ENCODE data around the gene VAV3. TPM values are rescaled to one million over a fixed set of nuclear protein-coding genes. Genes with fewer than 3 reads are reported as not detected.

Gene VAV3
- total and polyA plus RNA-seq, 2 of the 13 experiments (the other 11 are each of a cell fraction or from before 2014, with no cell fraction given): 15.9 to 29.8 TPM

- TF ChIP-seq RXRB (CRISPR knock-in tag; IDR thresholded peaks at IDR 0.05; ENCODE audit: borderline replicate concordance) (no peak), ZFAT (CRISPR knock-in tag; conservative IDR thresholded peaks at IDR 0.05) (no peak)
These were observed 50.7 kb downstream of the VAV3 start (continued) for GRCh38 chr1:107914119-107914765.

GRCh38 chr1:107912656-107913055 is 52.3 kb downstream of the VAV3 start:
- Histone ChIP-seq H3K27ac (ENCODE audit: extremely low read length, insufficient read depth, low read length) (no peak overlapping the region), H3K79me2 (ENCODE audit: insufficient read depth, low read length) (no peaks in the 10 kb centered on the region), H2AFZ (ENCODE audit: low read length) (no peak overlapping the region), H4K20me1 (ENCODE audit: insufficient read depth, low read length) (no peaks in the 10 kb centered on the region), H3K36me3 (replicated peaks in 1 of 2; ENCODE audit: control insufficient read depth in 1 of 2, insufficient read depth in 2 of 2, low read length in 2 of 2) (no peaks in the 10 kb centered on the region), H3K9ac (ENCODE audit: insufficient read depth, low read depth, low read length) (no peak overlapping the region), H3K4me3 (replicated peaks in 1 of 3; ENCODE audit: insufficient read depth in 1 of 3, low read depth in 2 of 3, low read length in 3 of 3) (no peak overlapping the region), H3K4me1 (ENCODE audit: insufficient read depth, low read length) (no peaks in the 10 kb centered on the region), H3K27me3 (ENCODE audit: control insufficient read depth in 1 of 2, insufficient read depth in 2 of 2, low read length in 2 of 2) (no peaks in the 10 kb centered on the region), H3K9me3 (ENCODE audit: low read length) (no peaks in the 10 kb centered on the region), H3K4me2 (ENCODE audit: low read depth, low read length) (no peak overlapping the region)
- no peak for ATAC-seq
- intact Hi-C loops (cut with micrococcal nuclease; ENCODE audit: unreplicated experiment) (no loop called here), in situ Hi-C loops (cut with HindIII; ENCODE audit: extremely low pct_ligation_motif_present, low pct_unique_long_range_greater_than_20kb) (no loop called here)
- CTCF ChIA-PET (ENCODE audit: low intra/inter-chr PET ratio, low total read pairs): no interaction called here
- WGBS (ENCODE audit: low lambda C conversion rate): 0% methylated on average over 1 of the region's 1 CpG
- POLR2A ChIA-PET: no interaction called here
- no TSS peak for BruUV-seq (replicated peaks)
- no peak for FAIRE-seq
- no peak for TF ChIP-seq ZNF510 (CRISPR knock-in tag; IDR thresholded peaks at IDR 0.05; ENCODE audit: low read depth)
- no peak for TF ChIP-seq HNRNPH1 (optimal IDR thresholded peaks at IDR 0.05; ENCODE audit: low read depth, low read length)
- no peak for TF ChIP-seq ZFYVE20 (CRISPR knock-in tag; IDR thresholded peaks at IDR 0.05; ENCODE audit: borderline replicate concordance, low read depth)
- TF ChIP-seq PAF1 (CRISPR knock-in tag; IDR thresholded peaks at IDR 0.05): no peak
- no peak for TF ChIP-seq ZNF343 (CRISPR knock-in tag; IDR thresholded peaks at IDR 0.05)
- TF ChIP-seq, protein P1, sequence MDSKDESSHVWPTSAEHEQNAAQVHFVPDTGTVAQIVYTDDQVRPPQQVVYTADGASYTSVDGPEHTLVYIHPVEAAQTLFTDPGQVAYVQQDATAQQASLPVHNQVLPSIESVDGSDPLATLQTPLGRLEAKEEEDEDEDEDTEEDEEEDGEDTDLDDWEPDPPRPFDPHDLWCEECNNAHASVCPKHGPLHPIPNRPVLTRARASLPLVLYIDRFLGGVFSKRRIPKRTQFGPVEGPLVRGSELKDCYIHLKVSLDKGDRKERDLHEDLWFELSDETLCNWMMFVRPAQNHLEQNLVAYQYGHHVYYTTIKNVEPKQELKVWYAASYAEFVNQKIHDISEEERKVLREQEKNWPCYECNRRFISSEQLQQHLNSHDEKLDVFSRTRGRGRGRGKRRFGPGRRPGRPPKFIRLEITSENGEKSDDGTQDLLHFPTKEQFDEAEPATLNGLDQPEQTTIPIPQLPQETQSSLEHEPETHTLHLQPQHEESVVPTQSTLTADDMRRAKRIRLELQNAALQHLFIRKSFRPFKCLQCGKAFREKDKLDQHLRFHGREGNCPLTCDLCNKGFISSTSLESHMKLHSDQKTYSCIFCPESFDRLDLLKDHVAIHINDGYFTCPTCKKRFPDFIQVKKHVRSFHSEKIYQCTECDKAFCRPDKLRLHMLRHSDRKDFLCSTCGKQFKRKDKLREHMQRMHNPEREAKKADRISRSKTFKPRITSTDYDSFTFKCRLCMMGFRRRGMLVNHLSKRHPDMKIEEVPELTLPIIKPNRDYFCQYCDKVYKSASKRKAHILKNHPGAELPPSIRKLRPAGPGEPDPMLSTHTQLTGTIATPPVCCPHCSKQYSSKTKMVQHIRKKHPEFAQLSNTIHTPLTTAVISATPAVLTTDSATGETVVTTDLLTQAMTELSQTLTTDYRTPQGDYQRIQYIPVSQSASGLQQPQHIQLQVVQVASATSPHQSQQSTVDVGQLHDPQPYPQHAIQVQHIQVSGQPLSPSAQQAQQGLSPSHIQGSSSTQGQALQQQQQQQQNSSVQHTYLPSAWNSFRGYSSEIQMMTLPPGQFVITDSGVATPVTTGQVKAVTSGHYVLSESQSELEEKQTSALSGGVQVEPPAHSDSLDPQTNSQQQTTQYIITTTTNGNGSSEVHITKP (CRISPR knock-in tag; IDR thresholded peaks at IDR 0.05; ENCODE audit: low read depth): no peak
- no peak for DNase-seq (ENCODE audit: low spot score)
